ENCODE measurements around the gene CRYBB1. TPM values are rescaled to one million over a fixed set of nuclear protein-coding genes. Genes with fewer than 3 reads are reported as not detected.
A peak's percentile ranks its signal among the peaks of the same experiment; 100 is the strongest.

CRYBB1 gene
- total RNA-seq, 1 donor from 2014 or later = not detected

- TF ChIP-seq POLR2AphosphoS5 (IDR thresholded peaks at IDR 0.05; ENCODE audit: insufficient read depth in 1 of 2, low read depth in 1 of 2) = peak in 1 of 2 donors; percentile 57
- TF ChIP-seq POLR2A (IDR thresholded peaks at IDR 0.05) = no peak
- H3K4me1 ChIP-seq = no peaks in the 10 kb centered on the region
- intact Hi-C loops (cut with DNase I) = no loop called here
- no peaks in the 10 kb centered on the region for H3K36me3 ChIP-seq
- DNase-seq (ENCODE audit: extremely low spot score in 2 of 2) = no peak
- no peaks in the 10 kb centered on the region for H3K9me3 ChIP-seq
- no peaks in the 10 kb centered on the region for H3K27me3 ChIP-seq
- H3K4me3 ChIP-seq = no peak overlapping the region
- no peak overlapping the region for H3K27ac ChIP-seq
Measured at GRCh38 chr22:26573026-26573662, 44.7 kb downstream of the CRYBB1 start.

GRCh38 chr22:26570864-26571525 lies 46.8 kb downstream of the CRYBB1 start:
- TF ChIP-seq CTCF (IDR thresholded peaks at IDR 0.05) (no peak), POLR2A (IDR thresholded peaks at IDR 0.05) (no peak), POLR2AphosphoS5 (IDR thresholded peaks at IDR 0.05; ENCODE audit: insufficient read depth in 1 of 2, low read depth in 1 of 2) (no peak)
- no peak for DNase-seq (ENCODE audit: extremely low spot score in 2 of 2)
- Histone ChIP-seq H3K36me3 (no peaks in the 10 kb centered on the region), H3K27ac (no peak overlapping the region), H3K4me3 (no peak overlapping the region), H3K4me1 (peaks cover 10% of the 10 kb centered on the region), H3K9me3 (no peaks in the 10 kb centered on the region), H3K27me3 (no peaks in the 10 kb centered on the region)
- intact Hi-C loops (cut with DNase I) = no loop called here

GRCh38 chr22:26570115-26570514 lies 47.7 kb downstream of the CRYBB1 start:
- no peak for DNase-seq (ENCODE audit: extremely low spot score in 2 of 2)
- Histone ChIP-seq H3K4me1 (peaks cover 12% of the 10 kb centered on the region), H3K36me3 (no peaks in the 10 kb centered on the region), H3K27ac (no peak overlapping the region), H3K4me3 (no peak overlapping the region), H3K27me3 (no peaks in the 10 kb centered on the region), H3K9me3 (no peaks in the 10 kb centered on the region)
- intact Hi-C loops (cut with DNase I) = no loop called here
- TF ChIP-seq POLR2A (IDR thresholded peaks at IDR 0.05) = no peak
- no peak for TF ChIP-seq CTCF (IDR thresholded peaks at IDR 0.05)
- TF ChIP-seq POLR2AphosphoS5 (IDR thresholded peaks at IDR 0.05; ENCODE audit: insufficient read depth in 1 of 2, low read depth in 1 of 2) = no peak

GRCh38 chr22:26568207-26568706 lies 49.6 kb downstream of the CRYBB1 start:
- no peak for DNase-seq (ENCODE audit: extremely low spot score in 2 of 2)
- intact Hi-C loops (cut with DNase I) = no loop called here
- H3K36me3 ChIP-seq = no peaks in the 10 kb centered on the region
- H3K27me3 ChIP-seq = no peaks in the 10 kb centered on the region
- no peak overlapping the region for H3K4me3 ChIP-seq
- no peaks in the 10 kb centered on the region for H3K9me3 ChIP-seq
- H3K4me1 ChIP-seq = peaks cover 27% of the 10 kb centered on the region
- no peak for TF ChIP-seq POLR2A (IDR thresholded peaks at IDR 0.05)
- no peak for TF ChIP-seq CTCF (IDR thresholded peaks at IDR 0.05)
- TF ChIP-seq POLR2AphosphoS5 (IDR thresholded peaks at IDR 0.05; ENCODE audit: insufficient read depth in 1 of 2, low read depth in 1 of 2) = peak in 1 of 2 donors; percentile 89
- H3K27ac ChIP-seq = peak overlapping the region; percentile 15

- Histone ChIP-seq H3K36me3 (no peaks in the 10 kb centered on the region), H3K4me3 (no peak overlapping the region), H3K9me3 (no peaks in the 10 kb centered on the region), H3K27ac (no peak overlapping the region), H3K27me3 (no peaks in the 10 kb centered on the region), H3K4me1 (peaks cover 27% of the 10 kb centered on the region)
- TF ChIP-seq POLR2A (IDR thresholded peaks at IDR 0.05) (no peak), CTCF (IDR thresholded peaks at IDR 0.05) (no peak), POLR2AphosphoS5 (IDR thresholded peaks at IDR 0.05; ENCODE audit: insufficient read depth in 1 of 2, low read depth in 1 of 2) (no peak)
- no peak for DNase-seq (ENCODE audit: extremely low spot score in 2 of 2)
- intact Hi-C loops (cut with DNase I) = no loop called here
Measured at GRCh38 chr22:26567610-26568009, 50.2 kb downstream of the CRYBB1 start.
